ENCODE measurements around the gene VPS8. TPM values are rescaled to one million over a fixed set of nuclear protein-coding genes. Genes with fewer than 3 reads are reported as not detected.

VPS8 gene
- total RNA-seq, 3 donors from 2014 or later (not counting 1 experiment from before 2014, with no cell fraction given): 89.3 to 127 (median 115) TPM

DNA sequence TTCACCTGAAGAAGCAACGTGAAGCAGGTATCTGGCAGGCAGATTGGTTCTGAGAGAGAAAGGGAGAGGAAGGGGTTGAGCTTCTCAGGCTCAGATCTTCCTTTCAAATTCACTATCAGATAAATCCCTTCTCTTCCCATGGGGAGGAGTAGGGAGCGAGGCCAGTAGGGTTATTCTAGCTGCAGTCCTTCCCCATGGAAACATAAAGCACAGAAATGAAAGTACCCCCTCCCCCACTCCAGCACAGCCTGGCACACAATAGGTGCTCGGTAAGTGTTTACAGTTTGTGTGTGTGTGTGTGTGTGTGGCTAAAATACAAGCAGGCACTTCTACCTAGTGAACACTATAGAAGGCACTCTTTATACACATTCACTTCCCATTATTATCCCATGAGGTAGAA is 20.8 kb upstream of the VPS8 start:
- Histone ChIP-seq H3K9me3 (ENCODE audit: control insufficient read depth, insufficient read depth, low read length) (no peaks in the 10 kb centered on the region), H3K36me3 (ENCODE audit: control insufficient read depth, insufficient read depth, low read length) (no peaks in the 10 kb centered on the region), H3K4me3 (ENCODE audit: low read length) (no peak overlapping the region), H3K4me1 (ENCODE audit: control insufficient read depth, insufficient read depth, low read length) (peaks cover 22% of the 10 kb centered on the region), H3K27ac (ENCODE audit: low read length) (no peak overlapping the region), H3K27me3 (ENCODE audit: control insufficient read depth, insufficient read depth, low read length) (no peaks in the 10 kb centered on the region)
- H3K27ac Mint-ChIP-seq: no peak overlapping the region
- no peak overlapping the region for H3K4me3 Mint-ChIP-seq
- no peaks in the 10 kb centered on the region for H3K36me3 Mint-ChIP-seq
- no peaks in the 10 kb centered on the region for H3K9me3 Mint-ChIP-seq
- intact Hi-C loops (cut with micrococcal nuclease): no loop called here
- WGBS (ENCODE audit: insufficient coverage): 100% methylated on average over 1 of the region's 3 CpGs
- peaks cover 11 to 15% of the 10 kb centered on the region in 2 donors for H3K27me3 Mint-ChIP-seq (ENCODE audit: low read depth in 2 of 2)
- peaks cover 11 to 18% of the 10 kb centered on the region in 2 donors for H3K4me1 Mint-ChIP-seq
- ATAC-seq: no peak
- no peak for DNase-seq
- TF ChIP-seq, protein P1, sequence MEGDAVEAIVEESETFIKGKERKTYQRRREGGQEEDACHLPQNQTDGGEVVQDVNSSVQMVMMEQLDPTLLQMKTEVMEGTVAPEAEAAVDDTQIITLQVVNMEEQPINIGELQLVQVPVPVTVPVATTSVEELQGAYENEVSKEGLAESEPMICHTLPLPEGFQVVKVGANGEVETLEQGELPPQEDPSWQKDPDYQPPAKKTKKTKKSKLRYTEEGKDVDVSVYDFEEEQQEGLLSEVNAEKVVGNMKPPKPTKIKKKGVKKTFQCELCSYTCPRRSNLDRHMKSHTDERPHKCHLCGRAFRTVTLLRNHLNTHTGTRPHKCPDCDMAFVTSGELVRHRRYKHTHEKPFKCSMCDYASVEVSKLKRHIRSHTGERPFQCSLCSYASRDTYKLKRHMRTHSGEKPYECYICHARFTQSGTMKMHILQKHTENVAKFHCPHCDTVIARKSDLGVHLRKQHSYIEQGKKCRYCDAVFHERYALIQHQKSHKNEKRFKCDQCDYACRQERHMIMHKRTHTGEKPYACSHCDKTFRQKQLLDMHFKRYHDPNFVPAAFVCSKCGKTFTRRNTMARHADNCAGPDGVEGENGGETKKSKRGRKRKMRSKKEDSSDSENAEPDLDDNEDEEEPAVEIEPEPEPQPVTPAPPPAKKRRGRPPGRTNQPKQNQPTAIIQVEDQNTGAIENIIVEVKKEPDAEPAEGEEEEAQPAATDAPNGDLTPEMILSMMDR (IDR thresholded peaks at IDR 0.05): no peak

DNA sequence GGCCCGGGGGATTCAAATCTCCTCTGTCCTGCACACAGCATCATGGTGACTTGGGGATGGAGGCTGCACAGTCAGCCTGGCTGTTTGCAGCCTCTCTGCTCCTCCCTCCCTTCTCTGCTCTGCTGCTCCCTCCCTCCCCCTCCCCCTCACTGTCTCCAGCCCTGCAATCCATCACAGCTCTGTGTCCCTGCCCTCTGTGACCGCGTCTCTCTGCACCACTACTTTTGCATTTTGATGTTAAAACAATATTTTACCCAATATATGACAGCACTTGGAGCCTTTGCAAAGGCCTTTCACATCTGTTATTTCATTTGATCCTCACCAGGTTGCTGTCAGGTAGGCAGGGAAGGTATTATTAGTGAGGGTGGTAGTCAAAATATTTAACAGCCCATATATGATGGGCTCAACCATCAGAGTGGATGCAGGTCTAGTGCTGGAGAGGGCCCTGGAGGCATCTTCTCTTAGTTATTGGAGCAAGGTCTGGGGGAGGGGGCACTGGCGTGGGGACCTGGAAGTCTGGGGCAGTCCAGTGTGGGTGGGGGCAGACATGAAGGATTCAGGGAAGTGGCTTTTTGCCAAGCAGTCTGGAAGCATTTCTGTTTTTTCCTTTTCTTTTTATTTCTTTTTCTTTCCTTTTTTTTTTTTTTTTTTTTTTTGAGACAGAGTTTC is 16.3 kb upstream of the VPS8 start:
- Mint-ChIP-seq H3K27me3 (ENCODE audit: low read depth in 2 of 2) (peaks cover 43 to 45% of the 10 kb centered on the region in 2 donors), H3K4me1 (peaks cover 6 to 15% of the 10 kb centered on the region in 2 donors), H3K4me3 (no peak overlapping the region), H3K27ac (no peak overlapping the region), H3K36me3 (no peaks in the 10 kb centered on the region), H3K9me3 (no peaks in the 10 kb centered on the region)
- Histone ChIP-seq H3K36me3 (ENCODE audit: control insufficient read depth, insufficient read depth, low read length) (no peaks in the 10 kb centered on the region), H3K4me1 (ENCODE audit: control insufficient read depth, insufficient read depth, low read length) (peaks cover 23% of the 10 kb centered on the region), H3K9me3 (ENCODE audit: control insufficient read depth, insufficient read depth, low read length) (no peaks in the 10 kb centered on the region), H3K27ac (ENCODE audit: low read length) (no peak overlapping the region), H3K4me3 (ENCODE audit: low read length) (no peak overlapping the region), H3K27me3 (ENCODE audit: control insufficient read depth, insufficient read depth, low read length) (peaks cover 4% of the 10 kb centered on the region)
- TF ChIP-seq, protein P1 (IDR thresholded peaks at IDR 0.05): no peak
- ATAC-seq (peak in 2 of 3 donors; percentile 35 to 58), DNase-seq (no peak)
- 50% methylated on average over 3 of the region's 4 CpGs for WGBS (ENCODE audit: insufficient coverage)
- intact Hi-C loops (cut with micrococcal nuclease): no loop called here

DNA sequence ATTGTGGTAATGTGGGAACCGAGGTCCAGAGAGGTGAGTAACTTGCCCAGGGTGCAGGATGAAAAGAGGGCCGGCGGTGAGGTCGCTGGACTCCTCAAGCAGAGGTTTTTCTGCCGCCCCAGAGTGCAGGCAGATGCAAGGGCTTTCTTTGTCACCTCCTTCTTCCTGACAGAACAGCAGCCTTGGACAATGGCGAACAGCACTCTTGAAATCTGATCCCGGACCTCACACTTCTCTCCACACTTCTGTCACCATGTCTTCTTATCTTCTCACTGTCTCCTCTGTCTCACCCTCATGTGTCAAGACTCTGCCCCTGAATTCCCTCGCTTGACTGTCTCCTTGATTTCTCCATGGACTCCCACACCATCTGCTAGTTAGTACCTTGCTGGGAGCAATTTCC is 15.4 kb upstream of the VPS8 start:
- ATAC-seq (peak in 1 of 3 donors; percentile 17), DNase-seq (no peak)
- TF ChIP-seq, protein P1 (IDR thresholded peaks at IDR 0.05): no peak
- no peak overlapping the region for H3K27ac Mint-ChIP-seq
- whole genome bisulfite sequencing (ENCODE audit: insufficient coverage): 54% methylated on average over 8 of the region's 8 CpGs
- H3K4me1 Mint-ChIP-seq: peaks cover 6 to 15% of the 10 kb centered on the region in 2 donors
- no peaks in the 10 kb centered on the region for H3K9me3 Mint-ChIP-seq
- Histone ChIP-seq H3K4me1 (ENCODE audit: control insufficient read depth, insufficient read depth, low read length) (peaks cover 23% of the 10 kb centered on the region), H3K9me3 (ENCODE audit: control insufficient read depth, insufficient read depth, low read length) (no peaks in the 10 kb centered on the region), H3K27ac (ENCODE audit: low read length) (no peak overlapping the region), H3K36me3 (ENCODE audit: control insufficient read depth, insufficient read depth, low read length) (no peaks in the 10 kb centered on the region), H3K4me3 (ENCODE audit: low read length) (no peak overlapping the region), H3K27me3 (ENCODE audit: control insufficient read depth, insufficient read depth, low read length) (peaks cover 4% of the 10 kb centered on the region)
- intact Hi-C loops (cut with micrococcal nuclease): no loop called here
- H3K27me3 Mint-ChIP-seq (ENCODE audit: low read depth in 2 of 2): peaks cover 47 to 53% of the 10 kb centered on the region in 2 donors
- H3K4me3 Mint-ChIP-seq: no peak overlapping the region
- H3K36me3 Mint-ChIP-seq: no peaks in the 10 kb centered on the region

DNA sequence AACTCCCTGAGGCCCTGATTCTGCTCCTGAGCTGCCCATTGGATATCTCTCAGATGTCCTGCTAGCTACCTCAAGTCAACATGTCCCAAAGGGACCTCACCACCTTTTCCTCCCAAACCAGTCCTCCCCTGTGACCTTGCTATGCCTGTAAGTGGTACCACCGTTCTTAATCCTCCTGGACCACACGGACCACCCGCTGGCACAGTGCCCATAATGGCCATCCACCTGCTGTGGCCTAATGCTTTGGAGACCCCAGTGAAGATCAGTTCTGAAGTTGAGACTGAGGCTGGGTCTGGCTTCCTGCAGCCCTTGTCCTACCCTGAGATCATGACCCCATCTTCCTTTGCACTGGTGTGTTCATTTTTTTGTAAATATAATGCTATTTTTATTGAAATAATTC is 15.0 kb upstream of the VPS8 start:
- no peak overlapping the region for H3K27ac Mint-ChIP-seq
- no peaks in the 10 kb centered on the region for H3K9me3 Mint-ChIP-seq
- peaks cover 47 to 57% of the 10 kb centered on the region in 2 donors for H3K27me3 Mint-ChIP-seq (ENCODE audit: low read depth in 2 of 2)
- intact Hi-C loops (cut with micrococcal nuclease): no loop called here
- ATAC-seq: no peak
- H3K4me1 Mint-ChIP-seq: peaks cover 6 to 15% of the 10 kb centered on the region in 2 donors
- no peaks in the 10 kb centered on the region for H3K36me3 Mint-ChIP-seq
- Histone ChIP-seq H3K27ac (ENCODE audit: low read length) (no peak overlapping the region), H3K4me1 (ENCODE audit: control insufficient read depth, insufficient read depth, low read length) (peaks cover 23% of the 10 kb centered on the region), H3K36me3 (ENCODE audit: control insufficient read depth, insufficient read depth, low read length) (no peaks in the 10 kb centered on the region), H3K4me3 (ENCODE audit: low read length) (no peak overlapping the region), H3K27me3 (ENCODE audit: control insufficient read depth, insufficient read depth, low read length) (peaks cover 4% of the 10 kb centered on the region), H3K9me3 (ENCODE audit: control insufficient read depth, insufficient read depth, low read length) (no peaks in the 10 kb centered on the region)
- no peak overlapping the region for H3K4me3 Mint-ChIP-seq
- DNase-seq: no peak
- WGBS (ENCODE audit: insufficient coverage): 94% methylated on average over 3 of the region's 3 CpGs
- TF ChIP-seq, protein P1 (IDR thresholded peaks at IDR 0.05): no peak

Measured in natural killer cell (primary cell).